Endodermal cell (in vitro differentiated cells): ENCODE measurements around the gene RHOV. TPM values are rescaled to one million over a fixed set of nuclear protein-coding genes. Genes with fewer than 3 reads are reported as not detected.

Experiments used
- DNase-seq: peaks from one replicate; pipeline ENCODE4 v3.0.0-alpha.2; 2017
- H3K27ac ChIP-seq: 2 replicates; pipeline ENCODE4 v1.5.1; 2013; ENCODE audit warnings: mild to moderate bottlenecking, low read depth, low read length, moderate library complexity
- H3K27me3 ChIP-seq: 2 replicates; pipeline ENCODE4 v1.6.1; 2013; ENCODE audit warnings: mild to moderate bottlenecking, low read length, moderate library complexity; ENCODE audit not compliant: insufficient read depth, control insufficient read depth, poor library complexity, severe bottlenecking
- H3K36me3 ChIP-seq: 2 replicates; pipeline ENCODE4 v1.7.0; 2013; ENCODE audit warnings: mild to moderate bottlenecking, low read length, moderate library complexity; ENCODE audit not compliant: control insufficient read depth, insufficient read depth
- H3K4me1 ChIP-seq: one replicate; pipeline ENCODE4 v1.7.0; 2013; ENCODE audit warnings: low read length; ENCODE audit not compliant: control insufficient read depth, insufficient read depth
- H3K4me3 ChIP-seq: 2 replicates; pipeline ENCODE4 v1.5.1; 2013; ENCODE audit warnings: mild to moderate bottlenecking, low read length, moderate library complexity
- H3K9ac ChIP-seq: 2 replicates; pipeline ENCODE4 v1.6.1; 2013; ENCODE audit warnings: mild to moderate bottlenecking, low read length, moderate library complexity; ENCODE audit not compliant: poor library complexity, severe bottlenecking; ENCODE audit errors: extremely low read depth
- H3K9me3 ChIP-seq: 2 replicates; pipeline ENCODE4 v1.6.1; 2013; ENCODE audit warnings: mild to moderate bottlenecking, low read length, moderate library complexity; ENCODE audit not compliant: control insufficient read depth
- H3K27ac Mint-ChIP-seq: 2 replicates; pipeline ENCODE4 v1.8.0; 2020; ENCODE audit warnings: mixed read lengths
- H3K27me3 Mint-ChIP-seq: 2 replicates; pipeline ENCODE4 v1.8.0; 2021; ENCODE audit warnings: mild to moderate bottlenecking, mixed read lengths; ENCODE audit not compliant: insufficient read depth
- H3K36me3 Mint-ChIP-seq: 2 replicates; pipeline ENCODE4 v1.8.0; 2020; ENCODE audit warnings: low read depth, mixed read lengths
- H3K4me1 Mint-ChIP-seq: 2 replicates; pipeline ENCODE4 v1.8.0; 2020; ENCODE audit warnings: mixed read lengths
- H3K4me3 Mint-ChIP-seq: 2 replicates; pipeline ENCODE4 v1.8.0; 2020; ENCODE audit warnings: mild to moderate bottlenecking, moderate library complexity, mixed read lengths
- H3K9me3 Mint-ChIP-seq: 2 replicates; pipeline ENCODE4 v1.8.0; 2020; ENCODE audit warnings: mild to moderate bottlenecking, mixed read lengths
- CTCF ChIP-seq: fragments of 200-600 bp; sonication (generic); conservative IDR thresholded peaks from 2 replicates; pipeline ENCODE4 v1.5.0; 2021; ENCODE audit warnings: antibody characterized with exemption, mild to moderate bottlenecking
- WGBS, 2 experiments: methylation state at CpG; one replicate each; pipeline versions ENCODE4 v1.1.5 to v1.1.7; 2013; ENCODE audit warnings: missing lambda C conversion rate in 2 of 2, mixed read lengths in 1 of 2; ENCODE audit not compliant: insufficient coverage in 1 of 2, insufficient read length in 1 of 2; 5-methylcytosine and 5-hydroxymethylcytosine counted together
- total RNA-seq, 2 donors: library from RNA; stranded (reverse); fragmentation: NEBNext Ultra II Directional in 1 of 2; extraction: Animal tissue kit (Norgen Biotek cat#: 25700) in 1 of 2; gene quantifications; 2 replicates in 1 of 2; 3 replicates in 1 of 2; pipeline ENCODE4 v1.2.1, GENCODE V29; 2021

The RHOV gene
- total RNA-seq, 2 donors from 2014 or later, result 1.8 to 2.8 TPM

- peak; percentile 76 for DNase-seq
These were observed 40.5 kb upstream of the RHOV start for GRCh38 chr15:40914486-40914885.

GRCh38 chr15:40914013-40914412 is 40.0 kb upstream of the RHOV start:
- no peak overlapping the region for H3K27ac ChIP-seq
- peaks cover 5% of the 10 kb centered on the region for H3K4me1 ChIP-seq
- H3K27me3 ChIP-seq, result peaks cover 12% of the 10 kb centered on the region
- no peaks in the 10 kb centered on the region for H3K36me3 ChIP-seq
- peaks cover 9% of the 10 kb centered on the region for H3K4me1 Mint-ChIP-seq
- H3K27me3 Mint-ChIP-seq, result peaks cover 27% of the 10 kb centered on the region
- H3K4me3 Mint-ChIP-seq, result no peak overlapping the region
- TF ChIP-seq CTCF, result no peak
- no peaks in the 10 kb centered on the region for H3K9me3 Mint-ChIP-seq
- WGBS, 2 experiments, result 93 to 98% methylated on average over 10 to 12 of the region's 12 CpGs
- no peak overlapping the region for H3K27ac Mint-ChIP-seq
- H3K9me3 ChIP-seq, result no peaks in the 10 kb centered on the region
- no peak overlapping the region for H3K9ac ChIP-seq
- DNase-seq, result no peak
- no peaks in the 10 kb centered on the region for H3K36me3 Mint-ChIP-seq
- H3K4me3 ChIP-seq, result no peak overlapping the region

More at GRCh38 chr15:40914486-40914885, 40.5 kb upstream of the RHOV start:
- H3K27ac Mint-ChIP-seq, result no peak overlapping the region
- 81 to 87% methylated on average over 5 to 8 of the region's 8 CpGs for WGBS, 2 experiments
- Histone ChIP-seq H3K4me3 (no peak overlapping the region), H3K9ac (no peak overlapping the region), H3K4me1 (peaks cover 5% of the 10 kb centered on the region), H3K36me3 (no peaks in the 10 kb centered on the region), H3K27me3 (peaks cover 13% of the 10 kb centered on the region), H3K27ac (no peak overlapping the region), H3K9me3 (no peaks in the 10 kb centered on the region)
- TF ChIP-seq CTCF, result peak; percentile 71
- no peak overlapping the region for H3K4me3 Mint-ChIP-seq
- peaks cover 32% of the 10 kb centered on the region for H3K27me3 Mint-ChIP-seq
- no peaks in the 10 kb centered on the region for H3K36me3 Mint-ChIP-seq
- H3K4me1 Mint-ChIP-seq, result peaks cover 9% of the 10 kb centered on the region
- H3K9me3 Mint-ChIP-seq, result no peaks in the 10 kb centered on the region

GRCh38 chr15:40912478-40912877 is 38.4 kb upstream of the RHOV start:
- Mint-ChIP-seq H3K27ac (no peak overlapping the region), H3K9me3 (no peaks in the 10 kb centered on the region), H3K36me3 (no peaks in the 10 kb centered on the region), H3K27me3 (peaks cover 15% of the 10 kb centered on the region), H3K4me1 (peaks cover 9% of the 10 kb centered on the region), H3K4me3 (no peak overlapping the region)
- H3K4me3 ChIP-seq, result no peak overlapping the region
- no peak overlapping the region for H3K9ac ChIP-seq
- no peak overlapping the region for H3K27ac ChIP-seq
- no peak for DNase-seq
- peaks cover 11% of the 10 kb centered on the region for H3K27me3 ChIP-seq
- H3K4me1 ChIP-seq, result peaks cover 5% of the 10 kb centered on the region
- H3K9me3 ChIP-seq, result no peaks in the 10 kb centered on the region
- WGBS, 2 experiments, result 84 to 85% methylated on average over 3 to 6 of the region's 6 CpGs
- no peak for TF ChIP-seq CTCF
- no peaks in the 10 kb centered on the region for H3K36me3 ChIP-seq
